ENCODE results near the gene C20orf96. TPM values are rescaled to one million over a fixed set of nuclear protein-coding genes. Genes with fewer than 3 reads are reported as not detected.

Gene C20orf96
- polyA plus RNA-seq, 3 donors, result 0.28 to 9.3 (median 0.88) TPM

GRCh38 chr20:286508-286907 lies 4.0 kb downstream of the C20orf96 start:
- H3K79me2 ChIP-seq (ENCODE audit: insufficient read depth, low read length), result peaks cover 3% of the 10 kb centered on the region
- H3K9ac ChIP-seq (ENCODE audit: insufficient read depth, low read length, poor library complexity, severe bottlenecking), result no peak overlapping the region
- no peaks in the 10 kb centered on the region for H4K20me1 ChIP-seq (ENCODE audit: insufficient read depth, low read length)
- Mint-ChIP-seq H3K27ac (no peak overlapping the region), H3K4me3 (no peak overlapping the region), H3K36me3 (peaks cover 4 to 5% of the 10 kb centered on the region in 2 donors), H3K9me3 (peaks cover 0 to 5% (median 0%) of the 10 kb centered on the region in 7 donors), H3K27me3 (ENCODE audit: low read depth in 3 of 3) (peaks cover 0 to 3% (median 0%) of the 10 kb centered on the region in 3 donors), H3K4me1 (peaks cover 10% of the 10 kb centered on the region)
- no peak for TF ChIP-seq CTCF (IDR thresholded peaks at IDR 0.05)
- H2AFZ ChIP-seq (ENCODE audit: insufficient read depth, low read depth, low read length, poor library complexity, severe bottlenecking), result no peak overlapping the region
- no peak for DNase-seq
- H3K27ac ChIP-seq (ENCODE audit: low read depth in 1 of 2, low read length in 2 of 2), result no peak overlapping the region
- H3K9me3 ChIP-seq (replicated peaks in 1 of 2; ENCODE audit: control insufficient read depth in 1 of 2, insufficient read depth in 1 of 2, low read length in 2 of 2), result no peaks in the 10 kb centered on the region
- intact Hi-C loops (cut with micrococcal nuclease), result no loop called here
- no peaks in the 10 kb centered on the region for H3K27me3 ChIP-seq (ENCODE audit: control insufficient read depth in 2 of 2, insufficient read depth in 2 of 2, low read length in 2 of 2)
- peaks cover 16 to 18% of the 10 kb centered on the region in 2 donors for H3K4me1 ChIP-seq (ENCODE audit: control insufficient read depth in 1 of 2, insufficient read depth in 2 of 2, low read length in 2 of 2)
- WGBS (ENCODE audit: insufficient coverage), result 30% methylated on average over 2 of the region's 2 CpGs
- H3K4me2 ChIP-seq (replicated peaks; ENCODE audit: extremely low read depth, low read length, poor library complexity, severe bottlenecking), result no peak overlapping the region
- H3K4me3 ChIP-seq (replicated peaks in 1 of 3; ENCODE audit: low read depth in 2 of 3, low read length in 3 of 3), result no peak overlapping the region
- H3K36me3 ChIP-seq (replicated peaks in 1 of 2; ENCODE audit: control insufficient read depth in 1 of 2, insufficient read depth in 2 of 2, low read length in 2 of 2), result no peaks in the 10 kb centered on the region

DNA sequence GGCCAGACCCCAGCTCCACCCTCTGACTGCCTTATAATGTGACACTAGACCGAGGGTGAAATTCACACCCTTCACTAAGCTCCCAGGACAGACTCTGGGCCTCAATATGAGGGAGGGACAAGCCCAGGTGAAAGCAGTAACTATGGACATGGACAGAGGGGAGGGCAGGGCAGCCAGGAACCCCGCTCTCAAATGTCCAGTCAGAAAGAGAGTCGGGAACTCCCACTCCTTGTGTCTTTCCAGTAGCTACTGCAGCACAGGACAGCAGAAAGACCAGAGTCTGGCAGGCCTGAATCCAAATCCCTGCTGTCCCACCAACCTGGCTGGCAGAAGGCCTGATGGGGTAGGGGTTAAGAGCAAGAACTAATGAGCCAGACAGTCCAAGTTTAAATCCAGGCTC lies 6.4 kb downstream of the C20orf96 start:
- no peak overlapping the region for H3K4me3 Mint-ChIP-seq
- H3K27ac Mint-ChIP-seq, result no peak overlapping the region
- Histone ChIP-seq H3K4me2 (replicated peaks; ENCODE audit: extremely low read depth, low read length, poor library complexity, severe bottlenecking) (no peak overlapping the region), H3K9me3 (replicated peaks in 1 of 2; ENCODE audit: control insufficient read depth in 1 of 2, insufficient read depth in 1 of 2, low read length in 2 of 2) (no peaks in the 10 kb centered on the region), H2AFZ (ENCODE audit: insufficient read depth, low read depth, low read length, poor library complexity, severe bottlenecking) (no peak overlapping the region), H3K4me1 (ENCODE audit: control insufficient read depth in 1 of 2, insufficient read depth in 2 of 2, low read length in 2 of 2) (no peaks in the 10 kb centered on the region), H3K79me2 (ENCODE audit: insufficient read depth, low read length) (no peaks in the 10 kb centered on the region), H3K36me3 (replicated peaks in 1 of 2; ENCODE audit: control insufficient read depth in 1 of 2, insufficient read depth in 2 of 2, low read length in 2 of 2) (no peaks in the 10 kb centered on the region), H3K27ac (ENCODE audit: low read depth in 1 of 2, low read length in 2 of 2) (no peak overlapping the region), H3K27me3 (ENCODE audit: control insufficient read depth in 2 of 2, insufficient read depth in 2 of 2, low read length in 2 of 2) (no peaks in the 10 kb centered on the region), H4K20me1 (ENCODE audit: insufficient read depth, low read length) (no peaks in the 10 kb centered on the region), H3K4me3 (replicated peaks in 1 of 3; ENCODE audit: low read depth in 2 of 3, low read length in 3 of 3) (no peak overlapping the region), H3K9ac (ENCODE audit: insufficient read depth, low read length, poor library complexity, severe bottlenecking) (no peak overlapping the region)
- intact Hi-C loops (cut with micrococcal nuclease), result no loop called here
- peaks cover 2% of the 10 kb centered on the region for H3K4me1 Mint-ChIP-seq
- H3K36me3 Mint-ChIP-seq, result peaks cover 5 to 8% of the 10 kb centered on the region in 2 donors
- TF ChIP-seq CTCF (IDR thresholded peaks at IDR 0.05), result no peak
- peaks cover 0 to 2% (median under 1%) of the 10 kb centered on the region in 7 donors for H3K9me3 Mint-ChIP-seq
- WGBS (ENCODE audit: insufficient coverage), result no CpG with 5 or more reads among the region's 3 CpGs
- peaks cover 0 to 3% (median 0%) of the 10 kb centered on the region in 3 donors for H3K27me3 Mint-ChIP-seq (ENCODE audit: low read depth in 3 of 3)
- DNase-seq, result no peak
